WTC11 (cell line): ENCODE measurements around the gene LPAR2. TPM values are rescaled to one million over a fixed set of nuclear protein-coding genes. Genes with fewer than 3 reads are reported as not detected.

Source experiments
- ATAC-seq: fragments of 200-7000 bp; cut with Tn5 transposase; 2 replicates; pipeline ENCODE4 v1.10.0; 2021; ENCODE audit warnings: mild to moderate bottlenecking, moderate library complexity
- CTCF ChIA-PET: fragments of 300-600 bp; sonication (Branson Sonifier 250); formaldehyde crosslinking; loops from one replicate; lab custom pipeline; 2021; ENCODE audit warnings: antibody characterized with exemption; lab: Charles Lee
- POLR2A ChIA-PET: fragments of 350-600 bp; sonication (Branson Sonifier 250); formaldehyde crosslinking; loops from one replicate; lab custom pipeline; 2021; ENCODE audit warnings: antibody characterized with exemption; lab: Charles Lee
- DNase-seq: peaks from one replicate; pipeline ENCODE4 v3.0.0; 2021; ENCODE audit warnings: low spot score
- H3K27ac Mint-ChIP-seq: 2 replicates; pipeline ENCODE4 v1.8.0; 2021; ENCODE audit warnings: mixed read lengths
- H3K27me3 Mint-ChIP-seq: 2 replicates; pipeline ENCODE4 v1.8.0; 2021; ENCODE audit warnings: low read depth, mild to moderate bottlenecking, moderate library complexity, mixed read lengths
- H3K36me3 Mint-ChIP-seq: 2 replicates; pipeline ENCODE4 v1.8.0; 2021; ENCODE audit warnings: mixed read lengths
- H3K4me1 Mint-ChIP-seq: 2 replicates; pipeline ENCODE4 v1.8.0; 2022; ENCODE audit warnings: mixed read lengths
- H3K4me3 Mint-ChIP-seq: 2 replicates; pipeline ENCODE4 v1.8.0; 2021; ENCODE audit warnings: mild to moderate bottlenecking, moderate library complexity, mixed read lengths
- H3K9me3 Mint-ChIP-seq: 2 replicates; pipeline ENCODE4 v1.8.0; 2021; ENCODE audit warnings: mixed read lengths
- ATF1 ChIP-seq: sonication (generic); formaldehyde crosslinking; IDR thresholded peaks from 2 replicates; pipeline ENCODE4 v1.8.1; 2023; ENCODE audit warnings: mild to moderate bottlenecking, moderate library complexity, missing genetic modification reagents
- CBFB ChIP-seq: sonication (generic); formaldehyde crosslinking; IDR thresholded peaks from 2 replicates; pipeline ENCODE4 v1.8.1; 2022; ENCODE audit warnings: mild to moderate bottlenecking, low read depth, missing genetic modification reagents
- CREB1 ChIP-seq: sonication (generic); formaldehyde crosslinking; IDR thresholded peaks from 2 replicates; pipeline ENCODE4 v1.8.0; 2023; ENCODE audit warnings: mild to moderate bottlenecking, missing genetic modification reagents
- GABPB1 ChIP-seq: sonication (generic); formaldehyde crosslinking; IDR thresholded peaks from 2 replicates; pipeline ENCODE4 v1.8.1; 2023; ENCODE audit warnings: mild to moderate bottlenecking, missing genetic modification reagents
- GRHL2 ChIP-seq: fragments of 250-450 bp; sonication (Bioruptor Pico); IDR thresholded peaks from 2 replicates; pipeline ENCODE4 v1.8.0; 2022; ENCODE audit warnings: mild to moderate bottlenecking, moderate library complexity; ENCODE audit not compliant: insufficient replicate concordance, severe bottlenecking
- HMGA2 ChIP-seq: fragments of 250-450 bp; sonication (Bioruptor Pico); IDR thresholded peaks from 2 replicates; pipeline ENCODE4 v1.4.0; 2021; ENCODE audit warnings: mild to moderate bottlenecking, moderate library complexity
- IRF2 ChIP-seq: sonication (generic); formaldehyde crosslinking; IDR thresholded peaks from 2 replicates; pipeline ENCODE4 v1.8.0; 2022; ENCODE audit warnings: low read depth, missing genetic modification reagents, borderline replicate concordance
- KAT7 ChIP-seq: sonication (generic); formaldehyde crosslinking; IDR thresholded peaks from 2 replicates; pipeline ENCODE4 v1.8.1; 2023; ENCODE audit warnings: missing genetic modification reagents, mild to moderate bottlenecking, borderline replicate concordance
- NFATC4 ChIP-seq: fragments of 250-450 bp; sonication (Bioruptor Pico); IDR thresholded peaks from 2 replicates; pipeline ENCODE4 v1.9.0; 2021; ENCODE audit warnings: mild to moderate bottlenecking
- OVOL2 ChIP-seq: fragments of 250-450 bp; sonication (Bioruptor Pico); IDR thresholded peaks from 2 replicates; pipeline ENCODE4 v1.9.0; 2021; ENCODE audit warnings: mild to moderate bottlenecking, borderline replicate concordance
- SMAD4 ChIP-seq: sonication (generic); formaldehyde crosslinking; IDR thresholded peaks from 2 replicates; pipeline ENCODE4 v1.8.0; 2022; ENCODE audit warnings: mild to moderate bottlenecking, missing genetic modification reagents
- SOX15 ChIP-seq: fragments of 250-450 bp; sonication (Bioruptor Pico); IDR thresholded peaks from 2 replicates; pipeline ENCODE4 v1.9.0; 2021; ENCODE audit warnings: mild to moderate bottlenecking
- TEAD1 ChIP-seq: sonication (generic); formaldehyde crosslinking; IDR thresholded peaks from 2 replicates; pipeline ENCODE4 v1.8.0; 2022; ENCODE audit warnings: mild to moderate bottlenecking, missing genetic modification reagents
- TP53 ChIP-seq: sonication (generic); formaldehyde crosslinking; IDR thresholded peaks from 2 replicates; pipeline ENCODE4 v1.8.1; 2023; ENCODE audit warnings: mild to moderate bottlenecking, missing genetic modification reagents
- ZNF138 ChIP-seq: sonication (generic); formaldehyde crosslinking; conservative IDR thresholded peaks from 2 replicates; pipeline ENCODE4 v1.8.1; 2022; ENCODE audit warnings: mild to moderate bottlenecking, moderate library complexity, missing genetic modification reagents
- ZNF423 ChIP-seq: fragments of 250-450 bp; sonication (Bioruptor Pico); IDR thresholded peaks from 2 replicates; pipeline ENCODE4 v2.1.2; 2022; ENCODE audit warnings: mild to moderate bottlenecking, moderate library complexity
- total RNA-seq: library from RNA; stranded (reverse); gene quantifications from 3 replicates; pipeline ENCODE4 v1.2.3, GENCODE V29; 2021
- TF ChIP-seq, protein P1 (sequence below): sonication (generic); formaldehyde crosslinking; IDR thresholded peaks from 2 replicates; pipeline ENCODE4 v1.8.1; 2023; ENCODE audit warnings: mild to moderate bottlenecking, missing genetic modification reagents, borderline replicate concordance
- TF ChIP-seq, protein P2 (sequence below): fragments of 250-450 bp; sonication (Bioruptor Pico); IDR thresholded peaks from 2 replicates; pipeline ENCODE4 v1.9.0; 2021; ENCODE audit warnings: mild to moderate bottlenecking
- TF ChIP-seq, protein P3 (sequence below): sonication (generic); formaldehyde crosslinking; IDR thresholded peaks from 2 replicates; pipeline ENCODE4 v1.8.1; 2022; ENCODE audit warnings: low read depth, missing genetic modification reagents, borderline replicate concordance
- TF ChIP-seq, protein P4 (sequence below): fragments of 200-600 bp; IDR thresholded peaks from 2 replicates; pipeline ENCODE4 v1.8.0; 2022; ENCODE audit warnings: antibody characterized with exemption

Gene LPAR2
- total RNA-seq, 1 experiment from 2014 or later: 44.5 TPM

DNA sequence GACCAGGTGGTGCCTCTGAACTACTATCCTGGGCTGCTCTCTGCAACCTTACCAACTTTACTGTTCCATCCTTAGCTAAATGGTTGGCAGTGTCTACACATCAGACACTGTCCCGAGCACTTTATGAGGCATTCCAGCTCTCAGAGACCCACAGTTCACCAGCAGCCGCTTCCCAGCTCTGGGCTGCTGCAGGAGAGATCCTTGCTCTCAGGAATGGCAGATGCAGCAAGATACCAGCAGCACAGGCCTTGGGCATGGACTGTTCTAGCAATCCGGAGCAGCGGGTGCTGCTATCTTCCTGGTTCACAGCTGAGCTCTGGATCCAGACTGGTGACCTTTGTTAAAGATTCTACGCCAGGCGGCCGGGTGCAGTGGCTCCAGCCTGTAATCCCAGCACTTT lies 3.3 kb upstream of the LPAR2 start (continued):
- TF ChIP-seq, protein P1, sequence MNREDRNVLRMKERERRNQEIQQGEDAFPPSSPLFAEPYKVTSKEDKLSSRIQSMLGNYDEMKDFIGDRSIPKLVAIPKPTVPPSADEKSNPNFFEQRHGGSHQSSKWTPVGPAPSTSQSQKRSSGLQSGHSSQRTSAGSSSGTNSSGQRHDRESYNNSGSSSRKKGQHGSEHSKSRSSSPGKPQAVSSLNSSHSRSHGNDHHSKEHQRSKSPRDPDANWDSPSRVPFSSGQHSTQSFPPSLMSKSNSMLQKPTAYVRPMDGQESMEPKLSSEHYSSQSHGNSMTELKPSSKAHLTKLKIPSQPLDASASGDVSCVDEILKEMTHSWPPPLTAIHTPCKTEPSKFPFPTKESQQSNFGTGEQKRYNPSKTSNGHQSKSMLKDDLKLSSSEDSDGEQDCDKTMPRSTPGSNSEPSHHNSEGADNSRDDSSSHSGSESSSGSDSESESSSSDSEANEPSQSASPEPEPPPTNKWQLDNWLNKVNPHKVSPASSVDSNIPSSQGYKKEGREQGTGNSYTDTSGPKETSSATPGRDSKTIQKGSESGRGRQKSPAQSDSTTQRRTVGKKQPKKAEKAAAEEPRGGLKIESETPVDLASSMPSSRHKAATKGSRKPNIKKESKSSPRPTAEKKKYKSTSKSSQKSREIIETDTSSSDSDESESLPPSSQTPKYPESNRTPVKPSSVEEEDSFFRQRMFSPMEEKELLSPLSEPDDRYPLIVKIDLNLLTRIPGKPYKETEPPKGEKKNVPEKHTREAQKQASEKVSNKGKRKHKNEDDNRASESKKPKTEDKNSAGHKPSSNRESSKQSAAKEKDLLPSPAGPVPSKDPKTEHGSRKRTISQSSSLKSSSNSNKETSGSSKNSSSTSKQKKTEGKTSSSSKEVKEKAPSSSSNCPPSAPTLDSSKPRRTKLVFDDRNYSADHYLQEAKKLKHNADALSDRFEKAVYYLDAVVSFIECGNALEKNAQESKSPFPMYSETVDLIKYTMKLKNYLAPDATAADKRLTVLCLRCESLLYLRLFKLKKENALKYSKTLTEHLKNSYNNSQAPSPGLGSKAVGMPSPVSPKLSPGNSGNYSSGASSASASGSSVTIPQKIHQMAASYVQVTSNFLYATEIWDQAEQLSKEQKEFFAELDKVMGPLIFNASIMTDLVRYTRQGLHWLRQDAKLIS: no peak
- no peak for TF ChIP-seq NFATC4 (CRISPR knock-in tag)
- TF ChIP-seq, protein P2, sequence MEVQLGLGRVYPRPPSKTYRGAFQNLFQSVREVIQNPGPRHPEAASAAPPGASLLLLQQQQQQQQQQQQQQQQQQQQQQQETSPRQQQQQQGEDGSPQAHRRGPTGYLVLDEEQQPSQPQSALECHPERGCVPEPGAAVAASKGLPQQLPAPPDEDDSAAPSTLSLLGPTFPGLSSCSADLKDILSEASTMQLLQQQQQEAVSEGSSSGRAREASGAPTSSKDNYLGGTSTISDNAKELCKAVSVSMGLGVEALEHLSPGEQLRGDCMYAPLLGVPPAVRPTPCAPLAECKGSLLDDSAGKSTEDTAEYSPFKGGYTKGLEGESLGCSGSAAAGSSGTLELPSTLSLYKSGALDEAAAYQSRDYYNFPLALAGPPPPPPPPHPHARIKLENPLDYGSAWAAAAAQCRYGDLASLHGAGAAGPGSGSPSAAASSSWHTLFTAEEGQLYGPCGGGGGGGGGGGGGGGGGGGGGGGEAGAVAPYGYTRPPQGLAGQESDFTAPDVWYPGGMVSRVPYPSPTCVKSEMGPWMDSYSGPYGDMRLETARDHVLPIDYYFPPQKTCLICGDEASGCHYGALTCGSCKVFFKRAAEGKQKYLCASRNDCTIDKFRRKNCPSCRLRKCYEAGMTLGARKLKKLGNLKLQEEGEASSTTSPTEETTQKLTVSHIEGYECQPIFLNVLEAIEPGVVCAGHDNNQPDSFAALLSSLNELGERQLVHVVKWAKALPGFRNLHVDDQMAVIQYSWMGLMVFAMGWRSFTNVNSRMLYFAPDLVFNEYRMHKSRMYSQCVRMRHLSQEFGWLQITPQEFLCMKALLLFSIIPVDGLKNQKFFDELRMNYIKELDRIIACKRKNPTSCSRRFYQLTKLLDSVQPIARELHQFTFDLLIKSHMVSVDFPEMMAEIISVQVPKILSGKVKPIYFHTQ (CRISPR knock-in tag): no peak

DNA sequence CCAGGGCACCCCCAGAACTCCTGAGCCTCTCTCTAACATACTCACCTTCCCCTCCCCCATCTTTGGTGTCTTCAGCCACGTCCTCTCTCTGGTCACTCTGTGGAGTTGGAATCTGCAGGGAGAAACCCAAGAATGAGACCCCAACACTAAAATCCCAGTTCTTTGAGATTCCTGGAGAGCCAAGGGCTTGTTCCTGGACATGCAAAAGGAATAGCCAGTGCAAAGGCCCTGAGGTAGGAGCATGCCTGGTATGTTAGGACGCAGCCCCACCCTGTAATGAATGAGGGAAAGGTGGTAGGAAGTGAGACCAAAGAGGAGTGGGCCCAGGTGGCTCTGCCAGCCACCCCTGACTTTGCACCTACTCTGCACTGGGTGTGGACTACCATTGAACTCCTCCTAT lies 2.4 kb upstream of the LPAR2 start:
- Mint-ChIP-seq H3K27ac (no peak overlapping the region), H3K4me3 (no peak overlapping the region)
- CTCF ChIA-PET: no interaction called here

DNA sequence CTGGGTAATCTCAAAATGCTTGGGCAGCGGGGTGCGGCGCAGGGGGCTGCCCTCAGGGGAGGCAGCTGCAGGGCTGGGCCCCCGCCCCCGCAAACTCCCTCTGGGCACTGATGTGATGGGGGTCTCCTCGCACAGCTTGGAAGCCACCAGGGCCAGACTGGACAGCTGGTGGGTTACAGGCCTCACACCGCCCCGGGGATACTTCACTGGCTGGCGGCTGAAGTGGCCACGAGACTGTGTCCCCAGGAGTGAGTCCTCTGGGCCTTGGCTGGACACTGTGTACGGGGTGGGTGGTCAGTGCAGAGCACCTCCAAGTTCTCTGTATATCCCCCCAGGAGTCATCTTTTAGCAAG lies 2.0 kb upstream of the LPAR2 start:
- ChIA-PET POLR2A (no interaction called here), CTCF (no interaction called here)

More for the DNA sequence above, 2.4 kb upstream of the LPAR2 start:
- DNase-seq: no peak
- H3K4me1 Mint-ChIP-seq: peaks cover 17% of the 10 kb centered on the region
- H3K36me3 Mint-ChIP-seq: peaks cover 21% of the 10 kb centered on the region
- ATAC-seq: no peak
- no peaks in the 10 kb centered on the region for H3K9me3 Mint-ChIP-seq
- no peak for TF ChIP-seq ZNF423
- TF ChIP-seq CREB1: no peak
- TF ChIP-seq GRHL2: no peak
- no peak for TF ChIP-seq TP53
- no peak for TF ChIP-seq KAT7
- POLR2A ChIA-PET: no interaction called here
- no peaks in the 10 kb centered on the region; the same call in 1 of the 2 replicates for H3K27me3 Mint-ChIP-seq

More for the DNA sequence above, 2.0 kb upstream of the LPAR2 start:
- TF ChIP-seq, protein P3, sequence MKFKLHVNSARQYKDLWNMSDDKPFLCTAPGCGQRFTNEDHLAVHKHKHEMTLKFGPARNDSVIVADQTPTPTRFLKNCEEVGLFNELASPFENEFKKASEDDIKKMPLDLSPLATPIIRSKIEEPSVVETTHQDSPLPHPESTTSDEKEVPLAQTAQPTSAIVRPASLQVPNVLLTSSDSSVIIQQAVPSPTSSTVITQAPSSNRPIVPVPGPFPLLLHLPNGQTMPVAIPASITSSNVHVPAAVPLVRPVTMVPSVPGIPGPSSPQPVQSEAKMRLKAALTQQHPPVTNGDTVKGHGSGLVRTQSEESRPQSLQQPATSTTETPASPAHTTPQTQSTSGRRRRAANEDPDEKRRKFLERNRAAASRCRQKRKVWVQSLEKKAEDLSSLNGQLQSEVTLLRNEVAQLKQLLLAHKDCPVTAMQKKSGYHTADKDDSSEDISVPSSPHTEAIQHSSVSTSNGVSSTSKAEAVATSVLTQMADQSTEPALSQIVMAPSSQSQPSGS (CRISPR knock-in tag): no peak
- TF ChIP-seq IRF2 (CRISPR knock-in tag) (no peak), TEAD1 (CRISPR knock-in tag) (no peak), ZNF138 (CRISPR knock-in tag) (no peak), CBFB (CRISPR knock-in tag) (no peak), ATF1 (CRISPR knock-in tag) (no peak), SMAD4 (CRISPR knock-in tag) (no peak), GABPB1 (CRISPR knock-in tag) (no peak), HMGA2 (CRISPR knock-in tag) (no peak), OVOL2 (CRISPR knock-in tag) (no peak), SOX15 (CRISPR knock-in tag) (no peak)
- TF ChIP-seq, protein P4, sequence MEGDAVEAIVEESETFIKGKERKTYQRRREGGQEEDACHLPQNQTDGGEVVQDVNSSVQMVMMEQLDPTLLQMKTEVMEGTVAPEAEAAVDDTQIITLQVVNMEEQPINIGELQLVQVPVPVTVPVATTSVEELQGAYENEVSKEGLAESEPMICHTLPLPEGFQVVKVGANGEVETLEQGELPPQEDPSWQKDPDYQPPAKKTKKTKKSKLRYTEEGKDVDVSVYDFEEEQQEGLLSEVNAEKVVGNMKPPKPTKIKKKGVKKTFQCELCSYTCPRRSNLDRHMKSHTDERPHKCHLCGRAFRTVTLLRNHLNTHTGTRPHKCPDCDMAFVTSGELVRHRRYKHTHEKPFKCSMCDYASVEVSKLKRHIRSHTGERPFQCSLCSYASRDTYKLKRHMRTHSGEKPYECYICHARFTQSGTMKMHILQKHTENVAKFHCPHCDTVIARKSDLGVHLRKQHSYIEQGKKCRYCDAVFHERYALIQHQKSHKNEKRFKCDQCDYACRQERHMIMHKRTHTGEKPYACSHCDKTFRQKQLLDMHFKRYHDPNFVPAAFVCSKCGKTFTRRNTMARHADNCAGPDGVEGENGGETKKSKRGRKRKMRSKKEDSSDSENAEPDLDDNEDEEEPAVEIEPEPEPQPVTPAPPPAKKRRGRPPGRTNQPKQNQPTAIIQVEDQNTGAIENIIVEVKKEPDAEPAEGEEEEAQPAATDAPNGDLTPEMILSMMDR: no peak
- TF ChIP-seq, all 79 proteins: peak for 0
- peaks cover 20% of the 10 kb centered on the region for H3K36me3 Mint-ChIP-seq
- no peaks in the 10 kb centered on the region for H3K9me3 Mint-ChIP-seq
- no peak for ATAC-seq
- H3K4me3 Mint-ChIP-seq: no peak overlapping the region
- no peak for DNase-seq
- no peak overlapping the region for H3K27ac Mint-ChIP-seq
- H3K27me3 Mint-ChIP-seq: no peaks in the 10 kb centered on the region; the same call in 1 of the 2 replicates
- peaks cover 17% of the 10 kb centered on the region for H3K4me1 Mint-ChIP-seq
